Esophagus squamous epithelium (tissue), 4 donors: ENCODE data around the gene AIPL1.

Experiments used
- POLR2A ChIP-seq, 4 donors: fragments of 450-650 bp; IDR thresholded peaks; one replicate each; pipeline ENCODE4 v1.6.1; 2017; ENCODE audit warnings: antibody characterized with exemption in 4 of 4, mild to moderate bottlenecking in 4 of 4, moderate library complexity in 3 of 4
- TF ChIP-seq, protein P1 (sequence below), 6 experiments: fragments of 450-650 bp in 4 of 6; fragments of 200-600 bp in 2 of 6; sonication (generic) in 2 of 6; IDR thresholded peaks; one replicate each; pipeline ENCODE4 v1.5.1; 2016 to 2019; ENCODE audit warnings: antibody characterized with exemption in 6 of 6, mild to moderate bottlenecking in 4 of 6, moderate library complexity in 4 of 6

DNA sequence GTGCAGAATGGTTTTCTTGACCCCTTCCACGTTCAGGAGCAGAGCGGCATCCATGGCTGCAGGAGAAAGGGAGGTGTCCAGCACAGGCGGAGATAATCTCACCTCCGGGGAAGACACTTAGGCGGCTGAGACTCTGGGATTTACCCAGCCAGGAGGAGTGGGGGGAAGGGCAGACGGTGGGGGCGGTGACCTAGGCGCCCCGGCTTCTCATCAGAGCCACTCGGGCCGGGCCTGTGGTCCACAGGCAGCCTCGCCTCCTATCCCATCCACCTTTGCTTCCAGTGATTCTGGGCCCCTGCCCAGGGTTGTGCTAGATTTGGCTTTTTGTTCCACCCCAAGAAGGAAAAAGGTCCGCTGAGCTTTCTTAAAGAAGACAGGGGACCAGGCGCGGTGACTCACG lies at the start of gene AIPL1:
- TF ChIP-seq POLR2A (IDR thresholded peaks at IDR 0.05): no peak
- TF ChIP-seq, protein P1, sequence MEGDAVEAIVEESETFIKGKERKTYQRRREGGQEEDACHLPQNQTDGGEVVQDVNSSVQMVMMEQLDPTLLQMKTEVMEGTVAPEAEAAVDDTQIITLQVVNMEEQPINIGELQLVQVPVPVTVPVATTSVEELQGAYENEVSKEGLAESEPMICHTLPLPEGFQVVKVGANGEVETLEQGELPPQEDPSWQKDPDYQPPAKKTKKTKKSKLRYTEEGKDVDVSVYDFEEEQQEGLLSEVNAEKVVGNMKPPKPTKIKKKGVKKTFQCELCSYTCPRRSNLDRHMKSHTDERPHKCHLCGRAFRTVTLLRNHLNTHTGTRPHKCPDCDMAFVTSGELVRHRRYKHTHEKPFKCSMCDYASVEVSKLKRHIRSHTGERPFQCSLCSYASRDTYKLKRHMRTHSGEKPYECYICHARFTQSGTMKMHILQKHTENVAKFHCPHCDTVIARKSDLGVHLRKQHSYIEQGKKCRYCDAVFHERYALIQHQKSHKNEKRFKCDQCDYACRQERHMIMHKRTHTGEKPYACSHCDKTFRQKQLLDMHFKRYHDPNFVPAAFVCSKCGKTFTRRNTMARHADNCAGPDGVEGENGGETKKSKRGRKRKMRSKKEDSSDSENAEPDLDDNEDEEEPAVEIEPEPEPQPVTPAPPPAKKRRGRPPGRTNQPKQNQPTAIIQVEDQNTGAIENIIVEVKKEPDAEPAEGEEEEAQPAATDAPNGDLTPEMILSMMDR (IDR thresholded peaks at IDR 0.05): no peak
